ENCODE results near the gene ELOVL1.
"Not testable (repeated sequence)": the region's sequence is repeated elsewhere in the genome, so short reads cannot be mapped to it uniquely, and the experiment has no call there.

ELOVL1 gene

DNA sequence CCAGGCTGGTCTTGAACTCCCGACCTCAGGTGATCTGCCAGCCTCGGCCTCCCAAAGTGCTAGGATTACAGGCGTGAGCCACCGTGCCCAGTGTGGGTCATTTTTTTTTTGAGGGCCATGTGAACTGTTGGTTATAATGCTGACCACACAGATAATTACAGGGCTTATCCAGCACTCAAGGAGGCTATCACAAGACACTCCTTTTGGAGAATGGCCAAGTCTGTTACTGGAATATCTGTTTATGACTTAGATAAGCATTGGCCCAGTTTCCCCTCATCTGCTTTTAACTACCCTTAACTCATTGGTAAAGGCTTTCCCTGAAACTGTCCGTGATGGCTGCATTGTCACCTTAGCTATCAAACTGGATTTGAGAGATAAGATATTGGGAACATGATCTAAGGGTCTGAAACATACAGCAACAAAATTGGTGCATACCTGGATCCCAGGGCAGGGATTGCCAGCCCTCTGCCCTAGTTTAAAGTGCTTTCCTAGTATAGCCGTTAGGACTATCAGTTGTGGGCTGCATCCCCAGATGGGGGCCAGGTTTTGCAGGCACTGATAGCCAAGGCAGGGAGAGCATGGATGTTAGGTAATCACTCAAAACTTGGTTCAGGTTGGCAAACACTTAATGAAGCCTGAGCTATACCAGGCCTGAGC lies 37.5 kb upstream of the ELOVL1 start:
- CTCF ChIA-PET: interaction anchor here (0.7 to 1.5 kb wide), 2 partner anchors 9 to 15 kb away, joined by 3 to 4 read pairs; partner anchors contain the start of genes MED8 and SZT2
- TF ChIP-seq, protein P1, sequence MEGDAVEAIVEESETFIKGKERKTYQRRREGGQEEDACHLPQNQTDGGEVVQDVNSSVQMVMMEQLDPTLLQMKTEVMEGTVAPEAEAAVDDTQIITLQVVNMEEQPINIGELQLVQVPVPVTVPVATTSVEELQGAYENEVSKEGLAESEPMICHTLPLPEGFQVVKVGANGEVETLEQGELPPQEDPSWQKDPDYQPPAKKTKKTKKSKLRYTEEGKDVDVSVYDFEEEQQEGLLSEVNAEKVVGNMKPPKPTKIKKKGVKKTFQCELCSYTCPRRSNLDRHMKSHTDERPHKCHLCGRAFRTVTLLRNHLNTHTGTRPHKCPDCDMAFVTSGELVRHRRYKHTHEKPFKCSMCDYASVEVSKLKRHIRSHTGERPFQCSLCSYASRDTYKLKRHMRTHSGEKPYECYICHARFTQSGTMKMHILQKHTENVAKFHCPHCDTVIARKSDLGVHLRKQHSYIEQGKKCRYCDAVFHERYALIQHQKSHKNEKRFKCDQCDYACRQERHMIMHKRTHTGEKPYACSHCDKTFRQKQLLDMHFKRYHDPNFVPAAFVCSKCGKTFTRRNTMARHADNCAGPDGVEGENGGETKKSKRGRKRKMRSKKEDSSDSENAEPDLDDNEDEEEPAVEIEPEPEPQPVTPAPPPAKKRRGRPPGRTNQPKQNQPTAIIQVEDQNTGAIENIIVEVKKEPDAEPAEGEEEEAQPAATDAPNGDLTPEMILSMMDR (IDR thresholded peaks at IDR 0.05; ENCODE audit: control extremely low read depth, extremely low read depth, low read depth, missing control alignments): no peak
- POLR2A ChIA-PET: no interaction called here
- no peak for DNase-seq (ENCODE audit: extremely low spot score)

DNA sequence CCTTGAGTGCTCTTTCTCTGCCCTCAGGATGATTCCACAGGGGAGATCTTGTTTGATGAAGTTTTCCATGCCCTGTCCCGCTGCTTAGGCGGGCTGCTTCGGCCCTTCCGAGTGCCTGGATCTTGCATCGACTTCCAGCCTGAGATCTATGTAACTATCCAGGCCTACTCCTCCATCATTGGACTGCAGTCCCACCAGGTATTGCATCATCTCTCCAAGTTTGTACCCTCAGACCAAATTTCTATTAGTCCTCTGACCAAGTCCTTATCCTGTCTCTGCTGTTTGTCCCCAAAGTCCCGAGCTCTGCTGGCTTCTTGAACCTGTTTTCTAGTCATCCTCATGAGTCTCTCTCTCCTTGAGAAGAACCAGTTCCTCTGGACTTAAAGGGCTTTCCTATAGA lies 36.5 kb upstream of the ELOVL1 start:
- no peak for DNase-seq (ENCODE audit: extremely low spot score)
- ChIA-PET POLR2A (no interaction called here), CTCF (interaction anchor here (0.7 to 1.5 kb wide), 2 partner anchors 10 to 14 kb away, joined by 3 to 4 read pairs; partner anchors contain the start of genes MED8 and SZT2)
- TF ChIP-seq, protein P1 (IDR thresholded peaks at IDR 0.05; ENCODE audit: control extremely low read depth, extremely low read depth, low read depth, missing control alignments): no peak

DNA sequence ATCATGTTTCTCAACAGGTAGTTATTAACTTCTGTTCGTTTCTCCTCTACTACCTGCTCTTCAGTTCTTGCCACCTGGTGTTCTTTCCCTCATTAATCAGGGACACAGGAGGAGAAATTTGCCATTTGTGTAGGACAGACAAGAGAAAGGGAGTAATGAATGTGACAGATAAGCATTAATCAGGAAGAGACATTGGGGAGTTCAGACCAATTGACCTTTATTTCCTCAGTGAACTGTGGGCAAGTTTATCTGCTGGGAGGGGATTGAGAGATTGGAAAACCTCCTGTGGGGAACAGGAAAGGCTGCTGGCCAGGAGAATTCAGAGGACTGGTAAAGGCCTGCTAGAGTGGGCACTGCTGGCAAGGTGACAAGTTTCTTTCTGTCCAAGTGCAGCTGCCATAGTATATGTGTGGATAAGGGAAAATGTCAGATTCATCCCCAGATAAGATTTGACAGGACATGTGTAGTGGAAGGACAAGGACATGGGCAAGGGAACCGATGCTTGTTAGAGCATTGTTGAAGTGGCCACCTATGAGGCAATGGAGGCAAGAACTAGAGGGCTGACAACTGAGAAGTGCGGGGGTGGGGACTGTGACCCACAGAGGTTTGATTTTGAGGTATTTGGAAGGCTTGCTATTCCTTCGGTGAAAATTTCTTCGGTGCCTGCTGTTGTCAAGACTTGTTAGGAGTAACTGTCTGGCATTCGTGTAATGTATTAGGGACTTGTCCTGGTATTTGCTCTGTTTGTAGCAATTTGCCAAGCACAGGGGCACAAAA lies 34.5 kb upstream of the ELOVL1 start:
- CTCF ChIA-PET: no interaction called here
- POLR2A ChIA-PET: no interaction called here
- no peak for DNase-seq (ENCODE audit: extremely low spot score)
- TF ChIP-seq, protein P1 (IDR thresholded peaks at IDR 0.05; ENCODE audit: control extremely low read depth, extremely low read depth, low read depth, missing control alignments): no peak

DNA sequence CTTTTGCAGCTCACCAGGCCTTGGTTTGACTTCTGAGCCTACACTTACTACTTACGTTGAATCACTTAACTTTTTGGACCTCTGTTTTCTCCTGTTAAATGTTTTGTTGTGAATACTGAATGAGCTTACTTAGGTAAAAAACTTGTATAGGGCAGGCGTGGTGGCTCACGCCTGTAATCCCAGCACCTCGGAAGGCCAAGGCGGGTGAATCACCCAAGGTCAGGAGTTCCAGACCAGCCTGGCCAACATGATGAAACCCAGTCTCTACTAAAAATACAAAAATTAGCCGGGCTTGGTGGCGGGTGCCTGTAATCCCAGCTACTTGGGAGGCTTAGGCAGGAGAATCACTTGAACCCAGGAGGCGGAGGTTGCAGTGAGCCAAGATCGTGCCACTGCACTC lies 32.6 kb upstream of the ELOVL1 start:
- CTCF ChIA-PET: interaction anchor here (1.1 to 2.4 kb wide), 2 partner anchors 170 to 174 kb away, joined by 3 to 6 read pairs; no protein-coding TSS in a partner anchor
- DNase-seq (ENCODE audit: extremely low spot score); POLR2A ChIA-PET: not testable (repeated sequence)

DNA sequence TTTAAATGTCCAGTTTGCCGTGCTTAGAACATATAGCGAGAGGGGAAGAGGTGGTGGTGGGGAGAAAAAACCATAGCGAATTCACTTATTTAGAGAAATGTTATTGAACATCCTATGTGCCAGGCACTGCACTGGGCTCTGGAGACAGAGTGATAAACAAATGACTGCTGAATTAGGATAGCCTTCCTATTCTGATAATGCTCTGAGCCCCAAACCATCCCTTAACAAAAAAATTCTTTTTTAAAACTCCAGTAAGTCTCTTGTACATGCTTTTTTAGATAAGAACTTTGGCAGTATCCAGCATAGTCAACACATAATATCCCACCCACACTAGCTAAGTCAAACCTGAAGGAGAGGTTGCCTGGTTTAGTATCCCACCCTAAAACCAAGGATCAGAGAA lies 30.4 kb upstream of the ELOVL1 start:
- POLR2A ChIA-PET: no interaction called here
- TF ChIP-seq, protein P1 (IDR thresholded peaks at IDR 0.05; ENCODE audit: control extremely low read depth, extremely low read depth, low read depth, missing control alignments): no peak
- no peak for DNase-seq (ENCODE audit: extremely low spot score)
- CTCF ChIA-PET: interaction anchor here (1.2 kb wide), 1 partner anchor 69 kb away, joined by 3 read pairs; no protein-coding TSS in a partner anchor

DNA sequence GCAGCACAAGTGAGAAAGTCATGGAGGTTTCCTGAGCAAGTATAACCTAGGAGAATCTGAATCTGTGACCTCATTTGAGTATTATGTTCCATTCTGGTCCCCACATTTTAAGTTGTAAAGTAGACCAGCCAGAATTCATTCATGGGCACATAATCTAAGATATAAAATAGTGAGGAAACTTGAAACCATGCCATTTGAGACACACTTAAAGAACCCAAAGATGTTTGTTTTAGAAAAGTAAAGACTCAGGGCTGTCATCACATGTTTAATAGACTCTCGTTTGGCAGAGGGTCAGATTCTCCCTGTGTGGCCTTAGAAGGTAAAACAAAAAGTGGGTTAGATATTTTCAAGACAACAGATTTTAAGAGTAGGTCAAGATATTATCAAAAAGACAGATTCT lies 28.2 kb upstream of the ELOVL1 start:
- ChIA-PET CTCF (no interaction called here), POLR2A (no interaction called here)
- no peak for DNase-seq (ENCODE audit: extremely low spot score)
- TF ChIP-seq, protein P1 (IDR thresholded peaks at IDR 0.05; ENCODE audit: control extremely low read depth, extremely low read depth, low read depth, missing control alignments): no peak

DNA sequence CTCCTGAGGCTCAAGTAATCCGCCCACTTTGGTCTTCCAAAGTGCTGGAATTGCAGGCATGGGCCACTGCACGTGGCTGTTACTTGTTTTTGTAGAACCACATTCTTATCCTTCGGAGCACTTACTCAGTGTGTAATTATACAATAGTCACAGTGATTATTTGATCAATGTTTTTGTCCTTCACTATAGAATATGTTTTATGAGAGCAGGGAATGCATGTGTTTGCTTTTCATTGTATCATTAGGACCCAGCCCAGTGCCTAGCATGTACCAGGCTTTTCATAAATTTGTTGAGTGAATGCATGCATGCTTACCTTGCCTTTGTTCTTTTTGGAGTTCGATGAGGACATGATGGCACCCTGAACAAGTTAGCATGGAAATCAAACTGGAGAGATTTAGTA lies 27.7 kb upstream of the ELOVL1 start:
- TF ChIP-seq, protein P1 (IDR thresholded peaks at IDR 0.05; ENCODE audit: control extremely low read depth, extremely low read depth, low read depth, missing control alignments): no peak
- ChIA-PET CTCF (interaction anchor here (1.1 to 1.5 kb wide), 3 partner anchors 9 to 169 kb away, joined by 3 read pairs; no protein-coding TSS in a partner anchor), POLR2A (no interaction called here)
- DNase-seq (ENCODE audit: extremely low spot score): no peak
